Measurements from ENCODE around the gene ITCH. TPM values are rescaled to one million over a fixed set of nuclear protein-coding genes. Genes with fewer than 3 reads are reported as not detected.
"Not testable (repeated sequence)": the region's sequence is repeated elsewhere in the genome, so short reads cannot be mapped to it uniquely, and the experiment has no call there.

Gene ITCH
- polyA plus RNA-seq, 1 donor = 26.6 TPM

GRCh38 chr20:34420975-34421374, 57.9 kb downstream of the ITCH start:
- DNase-seq = no peak

- no peak for DNase-seq
Observed at GRCh38 chr20:34421766-34422466, 58.8 kb downstream of the ITCH start.

DNA sequence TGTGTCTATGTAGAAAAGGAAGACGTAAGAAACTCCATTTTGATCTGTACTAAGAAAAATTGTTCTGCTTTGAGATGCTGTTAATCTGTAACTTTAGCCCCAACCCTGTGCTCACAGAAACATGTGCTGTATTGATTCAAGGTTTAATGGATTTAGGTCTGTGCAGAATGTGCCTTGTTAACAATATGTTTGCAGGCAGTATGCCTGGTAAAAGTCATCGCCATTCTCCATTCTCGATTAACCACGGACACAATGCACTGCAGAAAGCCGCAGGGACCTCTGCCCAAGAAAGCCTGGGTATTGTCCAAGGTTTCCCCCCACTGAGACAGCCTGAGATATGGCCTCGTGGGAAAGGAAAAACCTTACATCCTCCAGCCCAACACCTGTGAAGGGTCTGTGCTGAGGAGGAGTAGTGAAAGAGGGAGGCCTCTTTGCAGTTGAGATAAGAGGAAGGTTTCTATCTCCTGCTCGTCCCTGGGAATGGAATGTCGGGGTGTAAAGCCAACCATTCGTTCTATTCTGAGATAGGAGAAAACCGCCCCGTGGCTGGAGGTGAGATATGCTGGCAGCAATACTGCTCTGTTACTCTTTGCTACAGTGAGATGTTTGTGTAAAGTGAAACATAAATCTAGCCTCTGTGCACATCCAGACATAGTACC, 62.1 kb downstream of the ITCH start:
- DNase-seq = not testable (repeated sequence)

- DNase-seq = no peak
Observed at GRCh38 chr20:34426026-34426425, 63.0 kb downstream of the ITCH start.

DNA sequence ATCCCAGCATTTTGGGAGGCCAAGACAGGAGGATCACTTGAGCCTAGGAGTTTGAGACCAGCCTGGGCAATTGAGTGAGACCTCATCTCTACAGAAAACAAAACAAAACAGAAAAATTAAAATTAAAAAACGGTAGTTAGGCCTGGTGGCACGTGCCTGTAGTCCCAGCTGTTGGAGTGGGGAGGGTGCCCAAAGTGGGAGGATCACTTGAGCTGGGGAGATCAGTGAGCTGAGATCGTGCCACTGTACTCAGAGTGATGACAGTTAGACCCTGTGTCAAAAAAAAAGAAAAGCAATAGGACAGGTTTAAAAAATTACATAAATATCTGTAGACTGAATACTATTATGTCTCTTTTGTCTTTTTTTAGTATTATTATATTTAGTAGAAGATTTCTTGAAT, 64.3 kb downstream of the ITCH start:
- no peak for DNase-seq

DNA sequence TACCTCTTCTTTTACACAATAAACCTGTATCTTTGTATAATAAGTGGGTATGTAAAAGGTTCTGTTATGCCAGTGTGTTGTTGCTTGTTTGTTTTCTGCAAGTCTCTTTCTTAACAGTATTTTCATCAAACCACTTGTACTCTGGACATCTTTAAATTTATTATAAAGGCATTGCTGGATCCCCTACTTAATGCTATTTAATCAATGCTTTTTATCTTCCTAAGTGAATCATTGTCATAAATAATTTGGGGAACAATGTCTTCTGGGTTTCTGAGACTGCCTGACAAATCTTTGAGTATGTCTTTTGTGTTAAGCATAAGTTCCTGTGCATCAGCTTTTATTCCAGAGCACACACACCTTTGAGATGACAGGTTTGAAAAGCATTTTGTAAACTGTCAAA, 64.7 kb downstream of the ITCH start:
- DNase-seq = no peak

GRCh38 chr20:34431168-34431567, 68.1 kb downstream of the ITCH start:
- DNase-seq = no peak

- DNase-seq = not testable (repeated sequence)
Observed at GRCh38 chr20:34432663-34433062, 69.6 kb downstream of the ITCH start.

- DNase-seq = no peak
Observed at GRCh38 chr20:34433391-34433790, 70.3 kb downstream of the ITCH start.

DNA sequence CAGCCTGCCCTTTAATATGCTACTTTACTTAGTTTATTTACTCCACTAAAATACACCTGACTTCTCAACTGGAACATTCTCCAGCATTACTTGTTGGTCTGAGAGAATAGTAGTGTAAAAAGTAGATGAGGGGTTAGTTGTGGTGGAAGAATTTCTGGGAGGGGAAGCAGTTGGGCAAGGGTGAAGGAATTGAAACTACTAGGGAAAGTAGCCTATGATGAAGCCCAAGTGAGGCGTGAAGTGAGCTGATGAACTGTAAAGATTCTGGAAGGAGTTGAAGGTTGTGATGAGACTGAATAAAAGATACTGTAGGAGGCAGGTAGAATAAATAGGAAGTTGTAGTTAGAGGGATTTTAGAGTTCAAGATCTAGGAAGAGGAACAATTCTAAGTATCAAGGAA, 72.5 kb downstream of the ITCH start:
- no peak for DNase-seq

DNA sequence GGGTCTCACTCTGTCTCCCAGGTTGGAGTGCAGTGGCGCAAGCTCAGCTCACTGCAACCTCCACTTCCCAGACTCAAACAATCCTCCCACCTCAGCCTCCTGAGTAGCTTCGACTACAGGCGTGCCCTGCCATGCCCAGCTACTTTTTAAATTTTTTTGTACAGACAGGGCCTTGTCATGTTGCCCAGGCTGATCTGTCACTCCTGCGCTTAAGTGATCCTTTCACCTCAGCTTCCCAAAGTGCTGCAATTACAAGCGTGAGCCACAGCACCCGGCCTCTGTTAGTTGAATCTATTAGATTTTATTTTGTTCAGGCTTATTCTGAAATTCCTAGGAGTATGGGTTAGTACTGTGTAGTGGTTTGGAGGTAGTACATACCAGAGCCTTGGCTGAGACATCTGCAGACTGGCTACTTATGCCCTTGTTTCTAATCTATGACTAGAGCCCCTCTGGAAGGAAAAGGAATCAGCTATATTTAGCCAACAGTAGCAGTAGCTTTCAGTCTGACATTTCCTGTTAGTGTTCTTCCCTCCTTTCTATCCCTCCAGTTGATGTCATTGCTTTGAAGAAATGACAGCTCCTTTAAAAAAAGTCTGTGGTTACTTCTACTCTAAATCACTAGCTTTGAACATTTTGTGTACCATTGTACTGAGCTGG, 74.4 kb downstream of the ITCH start:
- no peak for DNase-seq

GRCh38 chr20:34439168-34439567, 76.1 kb downstream of the ITCH start:
- no peak for DNase-seq

GRCh38 chr20:34441423-34441822, 78.3 kb downstream of the ITCH start:
- not testable (repeated sequence) for DNase-seq

GRCh38 chr20:34443546-34443945, 80.5 kb downstream of the ITCH start:
- no peak for DNase-seq

DNA sequence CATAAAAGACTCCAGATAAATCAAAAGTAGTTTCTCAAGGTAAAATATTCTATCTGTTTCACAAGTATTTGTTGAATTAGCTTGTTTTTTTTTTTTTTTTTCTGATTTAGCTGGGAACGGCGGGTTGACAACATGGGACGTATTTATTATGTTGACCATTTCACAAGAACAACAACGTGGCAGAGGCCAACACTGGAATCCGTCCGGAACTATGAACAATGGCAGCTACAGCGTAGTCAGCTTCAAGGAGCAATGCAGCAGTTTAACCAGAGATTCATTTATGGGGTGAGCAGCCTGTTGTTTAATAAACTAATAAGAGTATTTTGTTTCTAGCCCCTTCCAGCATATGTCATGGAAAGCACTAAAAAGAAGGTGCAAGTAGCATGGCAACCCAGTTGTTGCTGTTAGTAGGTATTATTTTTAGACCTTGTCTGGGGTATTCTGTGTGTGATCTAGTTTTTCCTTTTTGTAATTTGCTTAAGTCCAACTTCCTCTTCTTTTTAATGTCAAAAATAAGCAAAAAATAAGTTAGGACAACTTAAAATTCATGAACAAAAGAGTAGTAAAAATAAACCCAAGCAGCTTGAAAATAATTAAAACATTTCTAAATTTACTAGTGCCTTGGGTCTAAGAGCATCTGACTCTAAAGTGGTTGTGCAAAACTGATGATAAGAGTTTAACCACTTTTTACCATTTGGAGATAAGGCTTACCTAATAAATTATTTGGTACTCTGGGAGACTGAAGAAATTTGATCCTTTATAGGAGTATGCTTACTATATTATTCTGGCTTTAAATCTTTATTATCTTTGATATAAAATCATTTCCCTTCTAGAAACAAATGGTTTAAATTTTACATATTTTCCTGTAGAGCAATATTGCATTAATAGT, 82.3 kb downstream of the ITCH start:
- no peak for DNase-seq

DNA sequence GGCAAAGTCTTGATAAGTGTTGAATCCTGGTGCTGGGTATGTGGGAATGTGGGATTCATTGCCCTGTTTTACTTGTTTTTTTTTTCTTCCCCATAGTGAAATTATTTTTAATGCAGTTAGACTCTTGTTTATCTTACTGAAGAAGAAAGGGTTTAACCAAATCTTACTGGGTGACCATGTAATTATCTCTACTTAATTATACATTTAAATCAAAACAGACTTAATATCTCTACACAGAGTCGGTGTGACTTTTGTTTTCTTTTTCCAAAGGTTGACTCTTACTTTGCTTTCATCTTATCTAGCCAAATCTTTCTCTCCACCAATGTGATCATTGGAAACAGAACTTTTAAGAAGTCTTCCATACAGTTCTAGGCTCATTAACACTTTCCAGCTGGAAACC, 85.4 kb downstream of the ITCH start:
- DNase-seq = no peak

GRCh38 chr20:34449674-34450592, 86.9 kb downstream of the ITCH start:
- DNase-seq = no peak

DNA sequence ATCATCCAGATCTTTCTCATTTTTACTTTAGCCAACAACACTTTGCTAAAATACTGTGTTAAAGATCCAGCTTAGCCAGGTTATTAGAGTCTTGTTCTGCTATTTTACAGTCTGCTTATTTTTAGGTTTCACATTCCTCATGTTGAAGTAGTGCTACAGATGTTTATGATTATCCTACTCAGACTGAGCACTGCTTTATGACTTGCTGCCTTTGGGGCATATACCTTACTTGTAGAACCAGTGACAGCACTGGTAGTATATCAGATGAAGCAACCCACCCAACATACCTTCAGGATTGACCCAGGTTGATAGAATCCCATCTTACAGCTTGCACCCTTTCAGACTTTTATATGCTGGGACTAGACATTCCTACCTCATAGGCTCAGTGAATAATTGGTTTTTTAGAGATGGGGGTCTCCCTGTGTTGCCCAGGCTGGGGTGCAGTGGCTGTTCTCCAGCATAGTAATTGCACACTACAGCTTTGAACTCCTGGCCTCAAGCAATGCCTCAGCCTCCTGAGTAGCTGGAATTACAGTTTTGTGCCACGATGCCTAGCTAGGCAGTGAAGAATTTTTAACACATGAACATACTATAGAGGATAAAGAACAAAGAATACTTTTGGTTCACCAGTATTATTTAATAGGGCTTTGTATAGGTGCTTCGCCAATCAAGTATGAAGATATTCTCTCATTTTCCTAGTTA, 89.4 kb downstream of the ITCH start:
- no peak for DNase-seq

GRCh38 chr20:34458631-34459030, 95.6 kb downstream of the ITCH start:
- no peak for DNase-seq

DNA sequence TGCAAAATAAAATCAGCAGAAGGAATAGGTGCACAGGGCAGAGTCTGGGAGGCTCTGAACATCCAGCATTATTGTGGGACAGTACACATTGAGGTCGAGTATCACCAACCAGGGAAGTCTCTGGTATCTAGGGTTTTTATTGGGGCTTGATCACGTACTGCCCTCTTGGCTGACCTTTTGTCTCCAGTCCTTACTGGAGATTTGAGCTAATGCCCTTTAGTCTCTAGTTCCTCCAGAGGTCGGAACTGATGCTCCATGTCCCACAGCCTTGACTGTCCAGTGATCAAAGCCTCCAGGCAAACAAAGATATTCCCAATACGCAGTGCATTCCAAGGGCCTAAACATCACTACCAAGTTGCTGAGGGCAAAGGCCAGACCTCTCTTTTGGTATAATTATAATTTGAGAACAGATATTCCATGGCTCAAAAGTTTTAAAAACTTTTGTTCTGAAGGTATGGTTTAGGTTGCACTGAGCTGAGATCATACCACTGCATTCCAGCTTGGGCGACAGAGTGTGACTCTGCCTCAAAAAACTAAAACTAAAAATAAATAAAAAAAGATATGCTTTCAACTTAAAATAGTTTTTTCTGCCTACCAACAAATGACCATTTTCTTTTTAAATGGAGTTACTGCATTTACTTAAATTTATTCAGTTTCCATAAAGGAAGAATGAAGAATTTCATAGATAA, 96.3 kb downstream of the ITCH start:
- DNase-seq = no peak

- DNase-seq = no peak
Observed at GRCh38 chr20:34461779-34462087, 98.7 kb downstream of the ITCH start.

Measured in hindlimb muscle (tissue), 1 donor.